Stimulated activated CD4-positive, alpha-beta T cell treated with anti-CD3 and anti-CD28 coated beads, Interleukin-2, amount 100 ng/mL, for 48 hours (primary cell): ENCODE results near the gene FKBP7.
"Not testable (repeated sequence)": the region's sequence is repeated elsewhere in the genome, so short reads cannot be mapped to it uniquely, and the experiment has no call there.

ENCODE experiments used
- DNase-seq, 2 donors: peaks; one replicate each; pipeline ENCODE4 v3.0.0-alpha.2; 2020

Gene FKBP7

DNA sequence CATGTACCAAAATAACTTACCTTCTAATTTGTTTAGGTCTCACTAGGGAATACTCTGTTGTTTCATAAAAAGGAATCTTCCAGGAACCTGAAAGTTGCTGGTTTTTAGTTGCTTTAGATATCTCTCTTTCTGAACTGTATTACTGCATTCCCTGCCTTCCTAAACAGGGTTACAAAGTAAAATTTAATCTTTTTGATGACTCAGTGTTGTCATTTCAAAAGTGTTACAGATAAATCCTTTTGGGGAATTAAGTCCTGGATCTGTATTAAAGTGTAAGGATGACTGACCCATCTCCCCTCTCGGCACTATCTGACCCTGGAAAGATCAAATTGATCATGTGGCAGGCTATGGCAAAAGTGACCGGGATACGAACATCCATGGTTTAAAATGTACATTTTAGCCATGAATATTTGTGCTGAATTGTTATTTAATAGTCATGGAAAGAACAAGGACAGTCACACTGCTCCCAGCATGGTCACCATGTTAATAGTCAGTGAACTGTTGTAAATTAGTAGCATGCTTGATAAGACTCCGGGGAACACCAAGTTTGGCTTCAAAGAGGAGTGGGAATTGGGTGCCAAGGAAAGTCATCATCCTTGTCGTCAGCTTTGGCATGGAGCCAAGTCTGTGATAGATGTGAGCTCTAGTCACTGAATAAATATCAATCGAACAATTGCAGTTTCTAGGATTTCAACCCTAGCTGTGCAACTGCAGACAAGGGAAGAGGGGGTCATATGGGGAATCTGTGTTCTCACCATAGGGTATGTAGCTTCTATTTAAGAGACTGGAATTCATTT is 6.0 kb upstream of the FKBP7 start:
- DNase-seq = no peak

DNA sequence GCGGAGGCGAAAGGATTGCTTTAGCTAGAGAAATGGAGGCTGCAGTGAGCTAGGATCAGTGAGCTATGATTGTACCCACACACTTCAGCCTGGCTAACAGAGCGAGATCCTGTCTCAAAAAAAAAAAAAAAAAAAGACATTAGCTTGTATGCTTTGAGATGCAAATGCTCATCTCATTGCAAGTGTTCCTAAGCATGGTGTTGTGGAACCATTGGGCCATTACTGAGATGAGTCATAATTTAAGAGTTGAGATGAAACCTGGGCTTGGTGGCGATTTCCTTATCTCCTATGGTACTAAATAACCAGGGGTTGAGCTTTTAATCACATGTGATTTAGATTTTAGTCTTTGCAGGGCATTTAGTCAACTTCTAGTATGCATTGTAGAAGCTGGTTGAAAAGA is 4.0 kb upstream of the FKBP7 start:
- DNase-seq = no peak

DNA sequence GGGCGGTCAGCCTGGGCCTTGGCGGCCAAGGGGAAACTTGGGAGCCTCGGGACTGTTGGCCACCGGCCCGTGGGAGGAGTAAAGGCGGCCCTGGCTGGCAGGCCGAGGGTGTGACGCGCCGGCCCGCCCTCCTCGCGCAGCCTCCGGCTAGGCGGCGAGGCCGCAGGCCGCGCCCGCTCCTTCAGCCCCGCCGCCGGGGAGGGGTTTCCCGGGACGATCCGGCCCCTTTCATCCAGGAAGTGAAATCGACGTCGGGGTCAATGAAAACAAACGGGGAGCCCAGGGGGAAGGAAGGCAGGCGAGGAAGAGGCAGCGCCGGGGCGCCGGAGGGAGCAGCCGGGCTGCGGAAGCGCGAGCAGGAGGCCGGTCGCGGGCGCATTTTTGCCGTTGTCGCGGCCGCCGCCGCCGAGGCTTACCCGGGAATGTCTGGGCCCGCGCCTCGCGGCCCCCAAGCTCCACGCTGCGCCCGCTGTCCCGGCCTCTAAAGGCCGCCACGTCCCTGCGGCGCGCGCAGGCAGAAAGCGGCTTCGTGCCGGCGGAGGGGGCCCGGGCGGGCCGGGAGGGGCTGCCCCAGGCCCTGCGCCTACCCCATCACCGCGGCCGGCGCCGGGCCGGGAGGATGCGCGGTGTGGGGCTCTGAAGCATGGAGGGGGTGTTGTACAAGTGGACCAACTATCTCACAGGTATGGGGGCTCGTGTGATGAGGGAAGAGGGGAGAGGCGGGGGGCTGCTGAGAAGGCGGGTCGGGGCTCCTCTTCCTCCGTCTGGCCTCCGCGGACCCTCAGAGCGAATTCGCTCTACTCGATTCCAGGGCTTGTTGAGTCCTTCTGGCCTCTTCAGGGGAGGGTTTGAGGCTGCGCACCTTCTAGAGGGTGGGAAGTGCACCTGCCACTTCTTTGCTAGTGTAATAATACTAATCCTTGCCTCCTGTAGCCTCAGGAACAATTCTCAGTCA is 2.1 kb upstream of the FKBP7 start, which contains the start of gene PLEKHA3:
PLEKHA3 (plus strand) TSS at position 231 of the 955 bp plus-strand sequence; CDS start at position 644, 413 bp downstream.
- peak; percentile 65 to 70 for DNase-seq

DNA sequence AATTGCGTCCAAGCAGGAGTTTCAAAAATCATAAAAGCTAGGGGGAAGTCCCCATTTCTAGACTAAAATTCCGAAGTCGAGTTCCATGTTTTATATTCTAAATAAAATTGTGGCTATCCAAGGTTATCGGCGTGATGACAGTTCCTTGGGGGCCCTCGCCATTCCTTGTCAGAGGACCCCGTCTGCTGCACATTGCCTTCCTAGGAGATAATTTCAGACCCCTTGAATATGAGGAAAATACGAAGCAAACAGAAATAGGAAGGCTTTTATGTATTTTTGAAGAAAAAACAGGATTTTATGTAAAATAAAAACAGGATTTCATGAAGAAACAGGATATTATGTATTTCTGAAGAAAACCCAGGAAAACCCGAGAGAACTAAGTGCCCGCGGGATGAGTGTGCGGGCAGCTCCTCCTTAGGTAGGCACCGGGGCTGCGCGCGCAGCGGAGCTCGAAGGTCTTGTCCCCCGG is 1.4 kb upstream of the FKBP7 start:
- DNase-seq = no peak

DNA sequence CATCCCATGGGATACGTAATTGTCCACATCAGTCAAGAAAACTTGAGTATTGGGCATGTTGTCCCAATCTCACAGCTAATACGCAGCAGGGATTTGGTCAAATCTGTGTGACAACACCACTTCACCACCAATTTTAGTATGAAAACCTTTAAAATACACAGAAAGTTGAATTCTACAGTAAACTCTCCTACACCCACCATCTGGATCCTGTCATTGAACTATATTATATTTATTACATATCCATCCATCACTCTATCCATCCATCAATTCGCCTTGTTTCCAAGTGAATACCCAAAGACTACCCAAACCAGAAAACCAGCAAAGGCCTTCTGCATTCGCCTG is 846 bp upstream of the FKBP7 start:
- DNase-seq = no peak

DNA sequence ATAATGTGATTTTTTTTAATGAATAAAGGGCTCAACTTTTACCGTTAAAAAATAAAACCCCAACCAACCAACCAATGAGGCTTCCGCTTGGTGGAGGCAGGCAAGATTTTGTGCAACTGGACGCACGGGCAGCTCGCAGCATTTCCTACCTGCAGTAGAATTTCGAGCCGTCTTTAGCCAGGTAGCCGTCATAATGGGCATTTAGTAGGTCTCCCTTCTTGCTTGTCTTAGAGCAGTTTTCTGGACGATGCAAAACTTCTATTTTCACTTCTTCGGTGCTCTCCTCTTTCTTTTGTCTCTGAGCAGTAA is 316 bp downstream of the FKBP7 start:
- DNase-seq = no peak

DNA sequence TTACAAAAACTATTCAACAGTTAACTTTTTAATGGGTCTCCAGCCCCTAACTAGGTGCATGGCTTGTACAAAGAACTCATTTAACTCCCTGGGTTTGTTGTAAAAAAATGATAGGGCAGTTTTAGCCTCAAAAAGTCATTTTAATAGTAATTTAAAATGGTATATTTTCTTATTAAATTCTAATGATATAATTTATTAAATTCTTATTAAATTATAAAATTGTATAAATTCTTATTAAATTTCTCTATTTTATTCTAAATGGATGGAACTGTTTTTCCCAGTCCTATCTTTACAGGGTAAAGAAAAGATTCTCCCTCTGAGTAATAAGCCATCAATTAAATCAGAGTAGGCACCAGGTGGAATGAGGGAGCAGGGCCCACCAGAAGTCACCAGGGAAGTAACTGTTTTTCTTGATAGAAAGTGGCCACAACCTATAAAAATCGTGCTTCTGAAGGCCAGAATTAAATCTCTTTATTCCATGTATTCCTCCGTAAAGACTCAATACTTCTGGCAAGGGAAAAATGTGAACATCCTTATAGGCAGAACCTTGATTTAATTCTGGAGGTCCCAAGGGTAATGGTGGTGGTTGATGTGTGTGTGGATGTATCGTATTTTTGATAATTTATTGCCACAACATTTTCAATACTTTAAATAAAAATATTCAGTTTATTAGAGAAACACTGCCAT is 814 bp downstream of the FKBP7 start:
- no peak for DNase-seq

DNA sequence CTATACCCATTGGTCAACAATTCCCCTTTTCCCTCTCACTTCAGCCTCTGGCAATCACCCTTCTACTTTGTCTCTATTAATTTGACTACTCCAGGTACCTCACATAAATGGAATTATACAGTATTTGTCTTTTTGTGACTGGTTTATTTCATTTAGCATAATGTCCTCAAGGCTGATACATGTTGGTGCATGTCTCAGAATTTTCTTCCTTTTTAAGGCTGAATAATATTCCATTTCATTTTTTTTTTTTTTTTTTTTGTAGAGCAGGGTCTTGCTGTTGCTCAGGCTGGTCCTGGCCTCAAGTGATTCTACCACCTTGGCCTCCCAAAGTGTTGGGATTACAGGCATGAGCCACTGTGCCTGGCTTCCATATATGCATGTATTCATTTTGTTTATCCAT is 1.9 kb downstream of the FKBP7 start:
- DNase-seq = no peak

DNA sequence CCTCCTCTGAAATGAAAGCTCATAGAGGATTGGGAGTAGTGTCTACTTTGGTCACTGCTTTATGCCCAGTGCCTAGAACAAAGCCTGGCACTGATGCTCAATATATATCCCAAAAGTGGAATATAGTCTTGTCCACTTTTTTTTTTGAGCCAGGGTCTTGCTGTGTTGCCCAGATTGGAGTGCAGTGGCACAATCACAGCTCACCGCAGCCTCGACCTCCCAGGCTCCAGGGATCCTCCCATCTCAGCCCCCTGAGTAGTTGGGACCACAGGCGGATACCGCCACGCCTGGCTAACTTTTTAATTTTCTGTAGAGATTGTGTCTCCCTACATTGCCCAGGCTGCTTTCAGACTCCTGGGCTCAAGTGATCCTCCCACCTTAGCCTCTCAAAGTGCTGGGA is 3.8 kb downstream of the FKBP7 start:
- no peak for DNase-seq

DNA sequence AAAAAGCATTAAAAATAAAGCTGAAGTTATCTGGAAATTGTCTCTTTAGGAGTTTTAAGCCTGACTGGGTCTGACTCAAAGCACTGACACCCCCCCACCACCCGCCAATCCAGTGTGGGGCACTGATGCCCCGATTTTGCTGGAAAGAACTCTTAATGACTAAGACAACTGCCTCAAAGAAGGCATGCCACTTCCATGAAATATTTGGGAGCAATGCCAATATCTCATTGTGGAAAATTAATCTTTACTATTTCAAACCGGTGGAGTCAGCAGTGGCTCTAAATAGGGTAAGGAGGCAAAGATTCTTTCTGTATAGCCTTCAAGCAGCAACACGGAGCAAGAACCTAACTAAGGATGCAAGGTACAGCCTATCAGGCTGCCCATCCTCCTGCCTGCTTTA is 4.5 kb downstream of the FKBP7 start:
- DNase-seq = no peak

DNA sequence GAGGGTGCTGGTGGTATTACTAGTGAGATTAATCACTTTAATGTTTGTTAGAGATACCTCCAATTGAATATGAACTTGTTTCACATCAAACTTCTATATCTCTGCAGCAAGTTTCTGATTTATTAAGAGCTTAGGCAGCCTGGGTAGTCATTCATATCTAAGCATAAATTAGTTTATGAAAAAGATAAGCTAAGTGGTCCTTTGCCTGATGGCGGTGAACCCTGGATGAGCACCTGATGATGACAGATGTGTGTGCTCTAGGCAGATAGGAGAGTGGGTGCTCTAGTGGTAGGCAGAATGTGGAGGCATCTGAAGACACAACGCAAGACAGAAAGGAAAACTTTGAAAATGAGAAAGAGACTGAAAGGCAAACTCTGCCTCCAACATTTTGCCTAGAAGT is 5.0 kb downstream of the FKBP7 start:
- no peak for DNase-seq

DNA sequence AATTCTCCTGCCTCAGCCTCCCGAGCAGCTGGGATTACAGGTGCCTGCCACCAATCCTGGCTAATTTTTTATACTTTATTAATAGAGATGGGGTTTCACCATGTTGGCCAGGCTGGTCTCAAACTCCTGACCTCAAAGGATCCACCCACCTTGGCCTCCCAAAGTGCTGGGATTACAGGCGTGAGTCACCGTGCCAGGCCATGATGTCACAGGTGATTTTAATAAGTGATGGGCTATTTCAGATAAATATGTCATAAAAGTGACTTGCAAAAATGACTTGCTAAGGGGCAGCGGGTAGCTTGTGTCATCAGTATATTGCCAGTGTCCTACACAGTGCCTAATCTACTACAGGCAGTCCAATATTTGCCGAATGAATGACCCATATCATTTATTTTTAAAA is 7.1 kb downstream of the FKBP7 start:
- not testable (repeated sequence) for DNase-seq

DNA sequence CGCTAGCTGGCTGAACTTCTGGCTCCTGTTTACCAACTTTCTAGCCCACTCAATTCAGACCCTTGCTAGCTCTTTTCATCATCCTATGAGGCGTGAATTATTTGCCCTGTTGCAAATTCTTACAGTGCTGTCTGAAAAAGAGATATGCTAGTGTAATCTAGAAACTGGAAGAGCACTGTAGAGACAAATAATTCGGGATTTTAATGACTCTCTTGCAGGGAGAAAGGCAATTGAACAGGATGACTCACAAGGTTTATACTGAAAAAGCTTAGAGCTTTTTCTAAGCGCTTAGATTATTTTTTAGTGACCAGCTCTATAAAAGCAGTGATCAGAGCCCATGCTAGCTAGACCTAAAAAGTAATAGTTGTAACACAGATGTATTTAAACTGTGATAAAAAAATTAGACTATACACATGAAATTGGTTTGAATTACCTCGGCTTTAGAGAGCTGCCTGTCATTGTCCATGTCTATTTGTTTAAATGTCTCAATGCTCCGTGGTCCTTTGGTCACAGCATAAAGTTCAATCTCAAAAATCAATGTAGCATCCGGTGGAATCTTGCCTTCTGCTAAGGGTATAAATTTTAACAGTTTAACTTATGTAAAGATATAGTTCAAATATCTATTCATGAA is 9.1 kb downstream of the FKBP7 start:
- no peak for DNase-seq

DNA sequence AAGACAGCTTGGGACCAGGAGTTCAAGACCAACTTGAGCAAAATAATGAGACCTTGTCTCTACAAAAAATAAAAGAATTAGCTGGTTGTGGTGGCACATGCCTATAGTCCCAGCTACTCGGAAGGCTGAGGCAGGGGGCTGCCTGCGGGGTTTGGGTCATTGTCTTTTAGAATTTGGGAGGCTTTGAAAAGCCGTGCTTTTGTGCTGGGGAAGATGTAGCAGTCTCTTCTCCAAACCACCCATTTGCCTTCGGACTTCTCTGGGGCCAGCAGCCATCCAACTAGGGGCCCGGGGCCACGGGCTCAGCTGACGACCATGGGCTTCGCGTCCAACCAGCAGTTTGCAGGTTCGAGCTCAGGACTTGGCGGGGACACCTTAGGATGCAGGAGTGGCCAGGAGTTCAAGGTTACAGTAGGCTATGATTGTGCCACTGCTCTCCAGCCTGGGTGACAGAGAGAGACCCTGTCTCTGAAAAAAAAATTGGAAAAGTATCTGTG is 21.0 kb downstream of the FKBP7 start:
- no peak for DNase-seq

DNA sequence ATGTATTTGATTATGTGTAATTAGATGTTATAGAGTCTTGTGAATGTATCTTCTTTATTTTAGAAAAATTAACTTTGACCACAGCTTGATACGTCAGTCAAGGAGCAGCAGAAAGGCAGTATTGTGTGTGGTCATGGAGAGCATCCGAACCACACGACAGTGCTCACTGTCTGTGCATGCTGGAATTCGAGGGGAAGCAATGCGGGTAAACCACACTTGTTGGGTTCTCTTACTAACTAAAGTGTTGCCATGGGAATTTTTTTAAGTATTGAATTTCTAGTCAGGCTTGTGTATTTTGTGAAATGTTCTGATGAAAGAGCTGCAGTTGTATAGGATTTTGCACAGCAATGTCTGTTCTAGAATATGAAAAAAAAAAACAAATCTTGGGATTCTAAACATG is 22.5 kb downstream of the FKBP7 start:
- no peak for DNase-seq

DNA sequence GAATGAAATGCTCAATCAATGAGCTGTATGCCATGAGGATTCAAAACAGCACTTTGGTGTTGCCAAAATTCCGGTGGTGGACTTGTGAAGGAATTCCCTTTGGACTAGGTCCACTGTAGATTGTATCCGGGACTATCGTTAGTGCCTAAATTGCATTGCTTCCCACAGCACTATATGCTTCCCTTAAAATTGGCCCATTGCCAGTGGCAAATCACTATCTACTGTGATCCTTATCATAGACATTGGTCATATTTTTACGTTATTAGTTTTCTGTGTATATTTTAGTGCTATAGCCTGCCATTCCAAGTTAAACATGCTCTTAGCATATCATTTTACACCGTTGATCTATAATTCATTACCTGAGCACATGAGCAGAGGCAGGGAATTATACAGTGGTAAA is 25.5 kb downstream of the FKBP7 start:
- DNase-seq = no peak

DNA sequence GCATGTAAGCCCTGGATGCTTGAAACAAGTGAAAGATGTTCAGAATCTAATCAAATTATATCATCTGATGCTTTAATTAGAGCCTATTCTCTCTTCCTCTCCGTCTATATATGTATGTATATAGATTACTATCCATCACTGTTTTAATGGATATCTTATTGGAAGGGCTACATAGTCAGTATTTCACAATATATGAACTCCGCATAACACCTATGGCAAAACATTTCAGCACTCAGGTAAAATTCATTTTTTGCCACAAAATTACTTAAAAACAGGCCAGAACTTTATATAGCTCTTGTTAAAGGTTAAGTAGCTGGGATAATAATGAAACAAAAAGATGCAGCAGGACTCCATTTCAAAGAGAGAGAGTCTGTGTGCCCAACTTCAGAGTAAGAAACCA is 26.1 kb downstream of the FKBP7 start:
- no peak for DNase-seq

DNA sequence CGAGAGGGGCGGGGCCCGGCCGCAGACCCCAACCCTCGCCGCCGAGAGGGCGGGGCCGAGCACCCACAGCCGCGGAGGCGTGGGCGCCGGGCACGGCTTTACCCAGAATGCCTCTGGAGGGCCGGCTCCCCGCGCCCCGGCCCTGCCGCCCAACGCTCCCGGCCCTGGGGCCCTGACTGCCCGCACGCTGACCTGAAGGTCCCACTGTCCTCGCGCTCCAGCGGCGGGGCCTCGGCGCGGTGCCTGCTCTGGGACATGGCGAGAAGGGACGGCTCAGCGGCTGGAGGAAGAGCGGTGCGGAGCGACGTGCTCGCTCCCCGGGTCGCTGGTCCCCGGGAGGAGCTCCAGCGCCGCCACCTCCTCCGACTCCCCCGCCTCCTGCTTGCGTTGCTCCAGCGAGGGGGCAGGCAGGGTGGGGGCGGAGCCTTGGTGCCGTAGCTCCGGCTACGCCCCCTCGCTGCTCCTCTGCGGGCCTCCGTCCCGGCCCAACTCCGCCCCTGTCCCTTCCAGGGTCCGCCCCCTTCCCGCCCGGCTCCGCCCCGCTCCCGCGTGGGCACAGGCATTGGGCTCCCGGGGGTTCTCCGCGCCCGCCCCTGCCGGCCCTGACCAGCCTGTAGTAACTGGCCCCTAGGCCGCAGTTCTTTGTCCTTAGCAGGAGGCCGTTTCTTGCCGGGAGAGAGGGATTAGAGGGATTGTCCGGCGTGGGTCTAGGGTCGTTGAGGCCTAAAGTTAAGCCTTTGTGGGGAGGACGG is 27.4 kb downstream of the FKBP7 start, which contains the start of the genes PJVK and PRKRA:
PJVK (plus strand) TSS at position 605 of the 752 bp plus-strand sequence. CDS start 2,032 bp downstream, outside the sequence.
PRKRA (minus strand) TSS at position 402 of the 752 bp plus-strand sequence; CDS start at position 257, 145 bp downstream.
- DNase-seq = peak; percentile 95 to 96

DNA sequence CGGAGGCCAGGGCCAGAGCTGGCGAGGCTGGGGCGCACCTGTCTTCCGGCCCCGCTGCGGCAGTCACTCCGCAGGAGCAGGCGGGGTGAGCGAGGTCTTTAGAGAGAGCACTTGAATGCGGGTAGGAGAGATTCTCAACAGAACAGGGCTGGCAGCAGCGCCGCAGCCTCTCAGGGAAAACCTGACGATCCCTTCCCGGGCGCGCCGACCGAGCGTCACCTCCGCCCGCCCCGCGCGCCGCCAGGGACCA is 28.0 kb downstream of the FKBP7 start:
- DNase-seq = no peak

DNA sequence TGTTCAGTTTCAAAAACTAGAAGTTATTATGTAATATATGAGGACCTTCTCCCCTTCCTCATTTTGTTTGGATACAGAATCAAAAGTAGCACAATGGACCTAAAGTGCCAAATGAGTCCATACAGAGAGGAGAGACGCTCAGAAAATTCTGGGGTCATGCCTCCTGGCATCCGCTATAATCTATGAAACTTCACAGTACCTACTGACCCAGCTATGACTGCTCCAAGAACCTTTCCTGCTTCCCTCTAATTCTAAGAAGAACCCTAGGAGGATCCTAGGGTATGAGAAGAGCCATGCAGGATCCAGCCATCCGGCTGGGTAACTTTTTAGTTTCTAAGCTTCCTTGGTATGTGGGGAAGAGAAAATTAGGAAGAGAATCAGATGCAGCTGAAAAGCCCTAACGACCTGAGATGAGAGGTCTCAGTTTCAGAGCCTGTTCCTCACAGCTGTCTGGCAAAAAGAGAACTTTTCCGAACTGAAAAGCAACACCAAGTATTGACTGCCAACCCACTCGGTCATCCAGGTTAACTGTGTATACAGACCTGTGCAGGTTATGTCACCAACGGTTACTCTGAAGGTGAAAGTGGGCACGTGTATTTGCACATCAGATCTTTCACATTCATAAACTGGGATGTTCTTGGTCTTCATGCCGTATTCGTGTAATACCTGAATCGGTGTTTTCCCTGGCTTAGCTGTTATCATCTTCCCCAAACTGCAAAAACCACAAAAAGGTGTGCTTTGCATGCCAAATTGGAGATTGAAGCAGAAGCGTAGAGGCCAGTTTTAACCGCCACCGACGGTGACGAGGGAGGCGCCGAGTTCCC is 28.5 kb downstream of the FKBP7 start:
- peak in 1 of 2 donors; percentile 4 for DNase-seq
